PFSK-1 (cell line): Measurements from ENCODE around the gene ELAPOR2.

ENCODE experiments used
- FOXP2 ChIP-seq: optimal IDR thresholded peaks from 2 replicates; pipeline ENCODE3; 2011; ENCODE audit warnings: borderline replicate concordance, control low read depth, inconsistent platforms; ENCODE audit not compliant: insufficient read depth; ENCODE audit errors: extremely low read length, extremely low read depth
- POLR2AphosphoS5 ChIP-seq: IDR thresholded peaks from 2 replicates; pipeline ENCODE4 v1.6.1; 2012; ENCODE audit warnings: low read depth, mild to moderate bottlenecking, control low read depth, low read length, moderate library complexity
- REST ChIP-seq, 2 experiments: IDR thresholded peaks; 2 replicates each; pipeline versions ENCODE4 v1.6.1 to v1.8.0; 2011 to 2012; ENCODE audit warnings: low read depth in 2 of 2, low read length in 2 of 2, control low read depth in 1 of 2, inconsistent platforms in 1 of 2, mild to moderate bottlenecking in 1 of 2, moderate library complexity in 1 of 2; ENCODE audit not compliant: insufficient read depth in 1 of 2
- SIN3A ChIP-seq: IDR thresholded peaks from 2 replicates; pipeline ENCODE4 v1.6.1; 2012; ENCODE audit warnings: mild to moderate bottlenecking, low read length, moderate library complexity, borderline replicate concordance; ENCODE audit not compliant: insufficient read depth
- TAF1 ChIP-seq: IDR thresholded peaks from 2 replicates; pipeline ENCODE4 v1.6.1; 2012; ENCODE audit warnings: low read length, control low read depth, borderline replicate concordance; ENCODE audit not compliant: insufficient read depth

ELAPOR2 gene

GRCh38 chr7:87083865-87084519 lies 24.5 kb upstream of the ELAPOR2 start:
- TF ChIP-seq FOXP2 (no peak), POLR2AphosphoS5 (no peak), SIN3A (no peak), REST (IDR thresholded peaks at IDR 0.05; ENCODE audit: insufficient read depth in 1 of 2, low read depth in 2 of 2, low read length in 2 of 2) (no peak), TAF1 (no peak)

- TF ChIP-seq FOXP2: no peak
- no peak for TF ChIP-seq TAF1
- no peak for TF ChIP-seq SIN3A
- no peak for TF ChIP-seq REST (IDR thresholded peaks at IDR 0.05; ENCODE audit: insufficient read depth in 1 of 2, low read depth in 2 of 2, low read length in 2 of 2)
- no peak for TF ChIP-seq POLR2AphosphoS5
These were observed 23.2 kb upstream of the ELAPOR2 start for GRCh38 chr7:87082675-87083074.

- TF ChIP-seq SIN3A (no peak), POLR2AphosphoS5 (no peak), REST (IDR thresholded peaks at IDR 0.05; ENCODE audit: insufficient read depth in 1 of 2, low read depth in 2 of 2, low read length in 2 of 2) (no peak)
These were observed 16.4 kb upstream of the ELAPOR2 start for GRCh38 chr7:87075671-87076404.

- TF ChIP-seq REST (IDR thresholded peaks at IDR 0.05; ENCODE audit: insufficient read depth in 1 of 2, low read depth in 2 of 2, low read length in 2 of 2) (no peak), FOXP2 (no peak), POLR2AphosphoS5 (no peak), TAF1 (no peak), SIN3A (no peak)
These were observed 8.3 kb upstream of the ELAPOR2 start for GRCh38 chr7:87067788-87068187.

GRCh38 chr7:87060288-87060537 lies 759 bp upstream of the ELAPOR2 start:
- TF ChIP-seq REST (IDR thresholded peaks at IDR 0.05; ENCODE audit: insufficient read depth in 1 of 2, low read depth in 2 of 2, low read length in 2 of 2) (no peak), POLR2AphosphoS5 (no peak), FOXP2 (no peak), SIN3A (no peak), TAF1 (no peak)
